GM23248 (cell line): ENCODE measurements around the gene FAM210A.

Experiments
- EZH2 ChIP-seq: fragments of 200-600 bp; sonication (generic); IDR thresholded peaks from 2 replicates; pipeline ENCODE4 v1.6.1; 2018; ENCODE audit warnings: antibody characterized with exemption, mild to moderate bottlenecking; ENCODE audit not compliant: insufficient read depth, poor library complexity, severe bottlenecking
- EZH2phosphoT487 ChIP-seq: fragments of 200-600 bp; sonication (generic); IDR thresholded peaks from 2 replicates; pipeline ENCODE4 v1.6.1; 2018; ENCODE audit warnings: antibody characterized with exemption, moderate library complexity, mild to moderate bottlenecking, low read depth; ENCODE audit not compliant: insufficient read depth

- TF ChIP-seq EZH2 (no peak), EZH2phosphoT487 (no peak)
Measured at GRCh38 chr18:13696961-13697360, 29.4 kb downstream of the FAM210A start.
